Measurements from ENCODE around the gene ZNF200.
"Not testable (repeated sequence)": the region's sequence is repeated elsewhere in the genome, so short reads cannot be mapped to it uniquely, and the experiment has no call there.

ZNF200 gene

GRCh38 chr16:3223913-3224515, 10.9 kb downstream of the ZNF200 start:
- Histone ChIP-seq H3K27me3 (no peaks in the 10 kb centered on the region), H3K4me2 (no peak overlapping the region), H3K4me3 (peak overlapping the region; percentile 27), H3K27ac (no peak overlapping the region), H3K4me1 (no peaks in the 10 kb centered on the region), H3K36me3 (peaks cover 83% of the 10 kb centered on the region), H3K9ac (no peak overlapping the region), H3K9me3 (peaks cover 98% of the 10 kb centered on the region), H4K20me1 (no peaks in the 10 kb centered on the region)
- no peak for TF ChIP-seq Cebpa-rat (IDR thresholded peaks at IDR 0.05)

GRCh38 chr16:3220839-3221238, 14.1 kb downstream of the ZNF200 start:
- H3K27me3 ChIP-seq: no peaks in the 10 kb centered on the region
- H3K4me2 ChIP-seq: no peak overlapping the region
- no peak for TF ChIP-seq Cebpa-rat (IDR thresholded peaks at IDR 0.05)
- H4K20me1 ChIP-seq: no peaks in the 10 kb centered on the region
- peaks cover 10% of the 10 kb centered on the region for H3K4me1 ChIP-seq
- H3K27ac ChIP-seq: no peak overlapping the region
- no peak overlapping the region for H3K4me3 ChIP-seq
- no peak overlapping the region for H3K9ac ChIP-seq
- peaks cover 52% of the 10 kb centered on the region for H3K36me3 ChIP-seq
- peaks cover 86% of the 10 kb centered on the region for H3K9me3 ChIP-seq

- no peaks in the 10 kb centered on the region for H4K20me1 ChIP-seq
- no peak overlapping the region for H3K9ac ChIP-seq
- no peak for TF ChIP-seq Cebpa-rat (IDR thresholded peaks at IDR 0.05)
- H3K27ac ChIP-seq: peak overlapping the region; percentile 41; the same call in 1 of the 2 replicates
- H3K4me3 ChIP-seq: no peak overlapping the region
- peaks cover 8% of the 10 kb centered on the region for H3K36me3 ChIP-seq
- peak overlapping the region; percentile 56 for H3K4me2 ChIP-seq
- H3K9me3 ChIP-seq: peaks cover 57% of the 10 kb centered on the region
- H3K27me3 ChIP-seq: no peaks in the 10 kb centered on the region
- peaks cover 23% of the 10 kb centered on the region for H3K4me1 ChIP-seq
Observed at GRCh38 chr16:3216263-3216640, 18.7 kb downstream of the ZNF200 start.

- Histone ChIP-seq H3K4me3 (no peak overlapping the region), H3K27ac (peak overlapping the region; percentile 41; the same call in 1 of the 2 replicates), H3K9me3 (peaks cover 52% of the 10 kb centered on the region), H4K20me1 (no peaks in the 10 kb centered on the region), H3K27me3 (no peaks in the 10 kb centered on the region), H3K9ac (no peak overlapping the region), H3K36me3 (peaks cover 3% of the 10 kb centered on the region; the same call in 1 of the 2 replicates), H3K4me1 (peaks cover 23% of the 10 kb centered on the region), H3K4me2 (peak overlapping the region; percentile 56)
- TF ChIP-seq Cebpa-rat (IDR thresholded peaks at IDR 0.05): no peak
Observed at GRCh38 chr16:3215601-3216262, 19.2 kb downstream of the ZNF200 start.

DNA sequence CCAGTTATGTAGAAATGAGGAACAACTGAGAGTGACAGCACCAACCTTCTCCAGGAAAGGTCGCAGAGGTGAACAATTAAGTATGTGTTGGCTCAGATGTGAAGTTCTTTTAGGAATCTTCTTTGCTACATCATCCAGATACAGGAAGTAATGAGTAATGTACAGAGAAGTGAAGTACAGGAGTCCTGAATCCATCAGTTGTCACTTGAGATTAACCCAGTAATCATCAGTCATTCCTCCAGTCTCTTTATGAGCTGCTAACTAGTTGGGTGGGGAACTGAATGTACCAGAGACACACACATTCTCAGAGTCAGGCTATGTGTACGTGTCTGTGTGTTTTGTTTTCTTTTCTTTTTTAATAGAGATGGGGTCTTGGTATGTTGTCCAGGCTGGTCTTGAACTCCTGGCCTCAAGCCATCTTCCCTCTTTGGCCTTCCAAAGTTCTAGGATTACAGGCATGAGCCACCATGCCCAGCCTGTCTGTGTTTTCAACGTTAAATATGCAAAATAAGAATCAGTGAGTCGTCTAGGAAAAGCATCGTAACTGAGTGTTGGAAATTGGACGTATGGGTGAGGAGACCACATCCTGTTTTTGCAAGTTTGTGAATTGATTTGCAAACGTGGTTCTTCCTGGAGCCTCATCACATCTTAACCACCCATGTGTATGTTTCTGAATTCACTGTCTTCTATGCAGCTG, 19.9 kb downstream of the ZNF200 start:
- no peak for TF ChIP-seq Cebpa-rat (IDR thresholded peaks at IDR 0.05)
- H3K9me3 ChIP-seq: peaks cover 45% of the 10 kb centered on the region
- no peak overlapping the region for H3K4me3 ChIP-seq
- peaks cover 23% of the 10 kb centered on the region for H3K4me1 ChIP-seq
- H3K4me2 ChIP-seq: peak overlapping the region; percentile 56
- H3K9ac ChIP-seq: no peak overlapping the region
- H4K20me1 ChIP-seq: no peaks in the 10 kb centered on the region
- H3K27ac ChIP-seq: peak overlapping the region; percentile 41; the same call in 1 of the 2 replicates
- H3K36me3 ChIP-seq: no peaks in the 10 kb centered on the region
- H3K27me3 ChIP-seq: no peaks in the 10 kb centered on the region

DNA sequence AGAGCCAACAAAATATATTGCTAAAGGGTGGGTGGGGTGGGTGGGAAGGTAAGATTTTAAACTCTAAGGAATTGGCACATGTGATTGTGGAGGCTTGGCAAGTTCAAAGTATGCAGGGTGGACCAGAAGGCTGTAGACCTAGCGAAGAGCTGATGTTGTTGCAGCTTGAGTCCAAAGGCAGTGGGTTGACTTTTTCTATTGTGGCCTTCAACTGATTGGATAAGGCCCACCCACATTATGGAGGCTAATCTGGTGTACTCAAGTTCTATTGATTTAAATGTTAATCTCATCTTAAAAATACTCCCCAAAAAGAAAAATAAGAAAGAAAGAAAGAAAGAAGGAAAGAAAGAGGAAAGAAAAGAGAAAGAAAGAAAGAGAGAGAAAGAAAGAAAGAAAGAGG, 22.4 kb downstream of the ZNF200 start:
- TF ChIP-seq Cebpa-rat (IDR thresholded peaks at IDR 0.05): no peak
- H3K4me3 ChIP-seq: no peak overlapping the region
- peaks cover 45% of the 10 kb centered on the region for H3K9me3 ChIP-seq

DNA sequence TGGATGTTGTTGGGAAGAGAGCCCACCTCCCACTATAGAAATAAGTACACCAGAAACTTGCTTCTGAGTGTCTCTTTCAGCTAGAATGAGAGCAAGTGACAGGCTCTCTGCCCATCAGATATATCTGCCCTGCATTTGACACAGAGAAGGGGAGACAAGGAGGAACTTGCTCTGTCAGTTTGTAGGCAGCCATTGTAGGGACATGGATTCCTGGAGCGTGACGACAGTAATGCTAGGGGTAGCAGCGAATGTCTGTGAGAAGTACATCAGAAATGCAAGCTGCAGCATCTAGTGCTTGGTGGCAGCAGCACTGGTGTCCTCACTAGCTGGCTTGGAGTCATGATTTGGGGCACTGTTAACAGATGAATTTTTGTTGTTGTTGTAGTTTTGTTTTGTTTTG, 23.0 kb downstream of the ZNF200 start:
- no peak overlapping the region for H3K27ac ChIP-seq
- H3K9ac ChIP-seq: no peak overlapping the region
- H3K36me3 ChIP-seq: no peaks in the 10 kb centered on the region
- H3K4me1 ChIP-seq: peaks cover 23% of the 10 kb centered on the region
- no peaks in the 10 kb centered on the region for H4K20me1 ChIP-seq
- no peaks in the 10 kb centered on the region for H3K27me3 ChIP-seq
- no peak for TF ChIP-seq Cebpa-rat (IDR thresholded peaks at IDR 0.05)
- no peak overlapping the region for H3K4me2 ChIP-seq
- H3K9me3 ChIP-seq: peaks cover 48% of the 10 kb centered on the region
- no peak overlapping the region for H3K4me3 ChIP-seq

More for the DNA sequence above, 22.4 kb downstream of the ZNF200 start:
- no peaks in the 10 kb centered on the region for H4K20me1 ChIP-seq
- no peak overlapping the region for H3K4me2 ChIP-seq
- H3K27me3 ChIP-seq: no peaks in the 10 kb centered on the region
- peaks cover 23% of the 10 kb centered on the region for H3K4me1 ChIP-seq
- no peaks in the 10 kb centered on the region for H3K36me3 ChIP-seq
- H3K9ac ChIP-seq: no peak overlapping the region
- H3K27ac ChIP-seq: no peak overlapping the region

DNA sequence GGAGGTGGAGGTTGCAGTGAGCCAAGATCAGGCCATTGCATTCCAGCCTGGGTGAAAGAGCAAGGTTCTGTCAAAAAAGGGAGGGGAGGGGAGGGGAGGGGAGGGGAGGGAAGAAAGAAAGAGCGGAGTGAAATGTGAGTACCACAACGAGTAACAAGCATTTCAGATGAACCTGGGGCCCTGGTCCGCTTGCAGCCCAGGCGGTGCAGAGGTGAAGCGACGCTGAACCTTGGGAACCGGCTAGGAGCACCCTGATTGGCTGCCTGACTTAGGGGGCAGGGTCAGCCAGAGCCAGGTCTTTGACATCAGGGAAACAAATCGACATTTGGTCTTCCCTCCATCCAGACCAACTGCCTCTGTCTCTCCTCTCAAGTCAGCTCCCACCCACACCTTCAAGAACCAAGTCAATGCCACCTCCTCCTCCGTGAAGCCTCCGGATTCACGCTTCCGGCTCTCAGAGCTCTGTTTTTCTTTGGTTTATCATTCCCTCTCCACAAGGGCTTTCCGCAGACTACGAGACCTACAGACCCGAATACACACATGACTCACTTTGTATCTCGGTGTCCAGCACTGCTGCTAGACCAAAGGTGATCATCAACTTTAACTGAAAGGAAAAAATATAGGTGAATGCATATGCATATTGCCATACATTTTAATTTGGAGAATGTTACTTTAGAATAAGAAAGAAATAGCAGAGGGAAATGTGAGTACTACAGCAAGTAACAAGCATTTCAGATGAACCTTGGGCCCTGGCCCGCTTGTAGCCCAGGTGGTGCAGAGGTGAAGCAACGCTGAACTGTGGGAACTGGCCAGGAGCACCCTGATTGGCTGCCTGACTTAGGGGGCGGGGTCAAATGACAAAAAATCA, 27.6 kb downstream of the ZNF200 start:
- no peak overlapping the region for H3K27ac ChIP-seq
- H3K4me3 ChIP-seq: no peak overlapping the region
- H3K4me2 ChIP-seq: no peak overlapping the region
- peaks cover 58% of the 10 kb centered on the region for H3K9me3 ChIP-seq
- H4K20me1 ChIP-seq: no peaks in the 10 kb centered on the region
- H3K9ac ChIP-seq: no peak overlapping the region
- no peak for TF ChIP-seq Cebpa-rat (IDR thresholded peaks at IDR 0.05)
- no peaks in the 10 kb centered on the region for H3K4me1 ChIP-seq
- H3K36me3 ChIP-seq: no peaks in the 10 kb centered on the region
- H3K27me3 ChIP-seq: no peaks in the 10 kb centered on the region

GRCh38 chr16:3205939-3206338, 29.0 kb downstream of the ZNF200 start:
- H3K27ac ChIP-seq, H3K4me3 ChIP-seq, H3K4me1 ChIP-seq, H3K36me3 ChIP-seq, H4K20me1 ChIP-seq, H3K9ac ChIP-seq, H3K27me3 ChIP-seq, H3K4me2 ChIP-seq: not testable (repeated sequence)
- peaks cover 58% of the 10 kb centered on the region for H3K9me3 ChIP-seq

Data from BLaER1 (cell line).